Measurements from ENCODE around the gene NAALADL1.

GRCh38 chr11:65103476-65103875, 45.1 kb upstream of the NAALADL1 start:
- TF ChIP-seq CTCF (IDR thresholded peaks at IDR 0.05) (no peak), POLR2AphosphoS5 (IDR thresholded peaks at IDR 0.05) (no peak)

Measured in sigmoid colon (tissue), 4 donors.